HL-60 (cell line): ENCODE data around the gene OSER1.

Experiments used
- GABPA ChIP-seq: IDR thresholded peaks from 2 replicates; pipeline ENCODE4 v1.6.1; 2012; ENCODE audit warnings: low read depth
- POLR2AphosphoS5 ChIP-seq: IDR thresholded peaks from 2 replicates; pipeline ENCODE4 v1.6.1; 2012; ENCODE audit warnings: low read depth
- SPI1 ChIP-seq: IDR thresholded peaks from 2 replicates; pipeline ENCODE4 v1.6.1; 2012; ENCODE audit warnings: low read depth, mild to moderate bottlenecking, borderline replicate concordance
- TF ChIP-seq, protein P1 (sequence below): IDR thresholded peaks from one replicate; pipeline ENCODE4 v1.5.1; 2011; ENCODE audit warnings: low read length, control low read depth, inconsistent platforms; ENCODE audit not compliant: insufficient read depth
- TF ChIP-seq, protein P2 (sequence below): IDR thresholded peaks from 2 replicates; pipeline ENCODE4 v1.6.1; 2012; ENCODE audit warnings: low read depth; ENCODE audit not compliant: insufficient replicate concordance

- TF ChIP-seq POLR2AphosphoS5: no peak
- TF ChIP-seq, protein P1, sequence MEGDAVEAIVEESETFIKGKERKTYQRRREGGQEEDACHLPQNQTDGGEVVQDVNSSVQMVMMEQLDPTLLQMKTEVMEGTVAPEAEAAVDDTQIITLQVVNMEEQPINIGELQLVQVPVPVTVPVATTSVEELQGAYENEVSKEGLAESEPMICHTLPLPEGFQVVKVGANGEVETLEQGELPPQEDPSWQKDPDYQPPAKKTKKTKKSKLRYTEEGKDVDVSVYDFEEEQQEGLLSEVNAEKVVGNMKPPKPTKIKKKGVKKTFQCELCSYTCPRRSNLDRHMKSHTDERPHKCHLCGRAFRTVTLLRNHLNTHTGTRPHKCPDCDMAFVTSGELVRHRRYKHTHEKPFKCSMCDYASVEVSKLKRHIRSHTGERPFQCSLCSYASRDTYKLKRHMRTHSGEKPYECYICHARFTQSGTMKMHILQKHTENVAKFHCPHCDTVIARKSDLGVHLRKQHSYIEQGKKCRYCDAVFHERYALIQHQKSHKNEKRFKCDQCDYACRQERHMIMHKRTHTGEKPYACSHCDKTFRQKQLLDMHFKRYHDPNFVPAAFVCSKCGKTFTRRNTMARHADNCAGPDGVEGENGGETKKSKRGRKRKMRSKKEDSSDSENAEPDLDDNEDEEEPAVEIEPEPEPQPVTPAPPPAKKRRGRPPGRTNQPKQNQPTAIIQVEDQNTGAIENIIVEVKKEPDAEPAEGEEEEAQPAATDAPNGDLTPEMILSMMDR: no peak
- TF ChIP-seq, protein P2, sequence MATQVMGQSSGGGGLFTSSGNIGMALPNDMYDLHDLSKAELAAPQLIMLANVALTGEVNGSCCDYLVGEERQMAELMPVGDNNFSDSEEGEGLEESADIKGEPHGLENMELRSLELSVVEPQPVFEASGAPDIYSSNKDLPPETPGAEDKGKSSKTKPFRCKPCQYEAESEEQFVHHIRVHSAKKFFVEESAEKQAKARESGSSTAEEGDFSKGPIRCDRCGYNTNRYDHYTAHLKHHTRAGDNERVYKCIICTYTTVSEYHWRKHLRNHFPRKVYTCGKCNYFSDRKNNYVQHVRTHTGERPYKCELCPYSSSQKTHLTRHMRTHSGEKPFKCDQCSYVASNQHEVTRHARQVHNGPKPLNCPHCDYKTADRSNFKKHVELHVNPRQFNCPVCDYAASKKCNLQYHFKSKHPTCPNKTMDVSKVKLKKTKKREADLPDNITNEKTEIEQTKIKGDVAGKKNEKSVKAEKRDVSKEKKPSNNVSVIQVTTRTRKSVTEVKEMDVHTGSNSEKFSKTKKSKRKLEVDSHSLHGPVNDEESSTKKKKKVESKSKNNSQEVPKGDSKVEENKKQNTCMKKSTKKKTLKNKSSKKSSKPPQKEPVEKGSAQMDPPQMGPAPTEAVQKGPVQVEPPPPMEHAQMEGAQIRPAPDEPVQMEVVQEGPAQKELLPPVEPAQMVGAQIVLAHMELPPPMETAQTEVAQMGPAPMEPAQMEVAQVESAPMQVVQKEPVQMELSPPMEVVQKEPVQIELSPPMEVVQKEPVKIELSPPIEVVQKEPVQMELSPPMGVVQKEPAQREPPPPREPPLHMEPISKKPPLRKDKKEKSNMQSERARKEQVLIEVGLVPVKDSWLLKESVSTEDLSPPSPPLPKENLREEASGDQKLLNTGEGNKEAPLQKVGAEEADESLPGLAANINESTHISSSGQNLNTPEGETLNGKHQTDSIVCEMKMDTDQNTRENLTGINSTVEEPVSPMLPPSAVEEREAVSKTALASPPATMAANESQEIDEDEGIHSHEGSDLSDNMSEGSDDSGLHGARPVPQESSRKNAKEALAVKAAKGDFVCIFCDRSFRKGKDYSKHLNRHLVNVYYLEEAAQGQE: no peak
- TF ChIP-seq GABPA: no peak
- no peak for TF ChIP-seq SPI1
These were observed 3.3 kb downstream of the OSER1 start for GRCh38 chr20:44207126-44207723.
